Measurements from ENCODE around the gene TMEM52B.

The TMEM52B gene

GRCh38 chr12:10205220-10205807 lies 26.5 kb downstream of the TMEM52B start:
- POLR2A ChIA-PET = no interaction called here
- no peak for TF ChIP-seq CTCF (IDR thresholded peaks at IDR 0.05; ENCODE audit: insufficient read depth, low read length, missing control alignments)

GRCh38 chr12:10207136-10207535 lies 28.3 kb downstream of the TMEM52B start:
- ChIA-PET CTCF (interaction anchor here (2.9 kb wide), 1 partner anchor 54 kb away, joined by 11 read pairs; no protein-coding TSS in a partner anchor), POLR2A (no interaction called here)
- no peak overlapping the region for H3K4me3 ChIP-seq (ENCODE audit: low read depth, low read length)
- no peak for TF ChIP-seq CTCF (IDR thresholded peaks at IDR 0.05; ENCODE audit: insufficient read depth, low read length, missing control alignments)
- DNase-seq (ENCODE audit: low read depth, low spot score) = no peak

More at GRCh38 chr12:10205220-10205807, 26.5 kb downstream of the TMEM52B start:
- H3K4me3 ChIP-seq (ENCODE audit: low read depth, low read length) = no peak overlapping the region
- no peak for DNase-seq (ENCODE audit: low read depth, low spot score)
- CTCF ChIA-PET = interaction anchor here (2.3 to 3.3 kb wide), 2 partner anchors 15 to 52 kb away, joined by 11 read pairs; no protein-coding TSS in a partner anchor

DNA sequence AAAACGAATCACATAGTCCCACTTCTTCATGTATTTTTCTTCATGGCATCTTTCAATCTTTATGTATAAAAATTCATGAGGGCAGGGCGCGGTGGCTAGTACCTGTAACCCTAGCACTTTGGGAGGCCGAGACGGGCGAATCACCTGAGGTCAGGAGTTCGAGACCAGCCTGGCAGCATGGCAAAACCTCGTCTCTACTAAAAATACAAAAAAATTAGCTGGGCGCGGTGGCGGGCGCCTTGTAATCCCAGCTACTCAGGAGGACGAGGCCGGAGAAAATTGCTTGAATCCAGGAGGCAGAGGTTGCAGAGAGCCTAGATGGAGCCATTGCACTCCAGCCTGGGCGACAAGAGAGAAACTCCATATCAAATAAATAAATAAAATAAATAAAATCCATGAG lies 31.4 kb downstream of the TMEM52B start:
- no peak for DNase-seq (ENCODE audit: low read depth, low spot score)
- ChIA-PET POLR2A (no interaction called here), CTCF (interaction anchor here (1.2 to 1.7 kb wide), 2 partner anchors 20 to 26 kb away, joined by 3 to 5 read pairs; no protein-coding TSS in a partner anchor)
- TF ChIP-seq CTCF (IDR thresholded peaks at IDR 0.05; ENCODE audit: insufficient read depth, low read length, missing control alignments) = no peak
- no peak overlapping the region for H3K4me3 ChIP-seq (ENCODE audit: low read depth, low read length)

DNA sequence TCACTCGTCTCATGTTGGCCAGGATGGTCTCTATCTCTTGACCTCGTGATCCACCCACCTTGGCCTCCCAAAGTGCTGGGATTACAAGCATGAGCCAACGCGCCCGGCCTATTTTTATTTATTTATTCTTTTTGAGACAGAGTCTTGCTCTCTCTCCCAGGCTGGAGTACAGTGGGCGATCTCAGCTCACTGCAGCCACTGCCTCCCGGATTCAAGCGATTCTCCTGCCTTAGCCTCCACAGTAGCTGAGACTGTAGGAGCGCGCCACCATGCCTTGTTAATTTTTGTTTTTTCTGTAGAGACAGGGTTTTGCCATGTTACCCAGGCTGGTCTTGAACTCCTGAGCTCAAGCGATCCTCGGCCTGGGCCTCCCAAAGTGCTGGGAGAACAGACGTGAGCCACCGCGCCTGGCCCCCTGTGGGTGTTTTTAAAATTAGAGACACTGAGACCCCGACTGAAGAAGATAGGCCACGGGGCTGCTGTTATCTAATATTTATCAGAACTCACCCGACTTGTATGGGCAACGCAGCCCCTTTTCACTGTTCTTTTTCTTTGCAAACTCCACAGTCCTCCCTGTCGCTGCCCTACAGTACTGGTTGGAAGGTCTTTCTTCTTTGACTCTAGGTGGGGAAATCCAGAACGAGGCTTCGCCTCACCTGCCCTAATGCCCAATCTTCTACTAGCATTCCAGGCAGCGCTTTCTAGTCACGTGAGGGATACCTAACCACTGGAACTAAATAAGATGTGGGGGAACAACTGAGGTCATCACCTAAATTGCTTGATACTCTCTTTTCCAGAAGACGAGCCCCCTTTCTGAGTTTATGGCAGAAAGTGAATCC lies 32.5 kb downstream of the TMEM52B start:
- no peak for TF ChIP-seq CTCF (IDR thresholded peaks at IDR 0.05; ENCODE audit: insufficient read depth, low read length, missing control alignments)
- no peak overlapping the region for H3K4me3 ChIP-seq (ENCODE audit: low read depth, low read length)
- CTCF ChIA-PET = interaction anchor here (1.2 kb wide), 1 partner anchor 21 kb away, joined by 3 read pairs; no protein-coding TSS in a partner anchor
- POLR2A ChIA-PET = no interaction called here
- no peak for DNase-seq (ENCODE audit: low read depth, low spot score)

- DNase-seq (ENCODE audit: low read depth, low spot score) = peak; percentile 98
- no peak for TF ChIP-seq CTCF (IDR thresholded peaks at IDR 0.05; ENCODE audit: insufficient read depth, low read length, missing control alignments)
- ChIA-PET CTCF (interaction anchor here (1.6 kb wide), 1 partner anchor 18 kb away, joined by 3 read pairs; no protein-coding TSS in a partner anchor), POLR2A (interaction anchor here (1.0 to 1.3 kb wide), 2 partner anchors 18 to 59 kb away, joined by 4 read pairs; no protein-coding TSS in a partner anchor)
- peak overlapping the region; percentile 92 for H3K4me3 ChIP-seq (ENCODE audit: low read depth, low read length)
Measured at GRCh38 chr12:10211940-10212738, 33.3 kb downstream of the TMEM52B start.
